ES-I3 (cell line): ENCODE measurements around the gene USP7.
A peak's percentile ranks its signal among the peaks of the same experiment; 100 is the strongest.
"Not testable (repeated sequence)": the region's sequence is repeated elsewhere in the genome, so short reads cannot be mapped to it uniquely, and the experiment has no call there.

ENCODE experiments used
- H3K36me3 ChIP-seq: 2 replicates; pipeline ENCODE4 v1.6.1; 2013; ENCODE audit warnings: mild to moderate bottlenecking, low read length, control low read depth, moderate library complexity; ENCODE audit not compliant: insufficient read depth
- H3K4me1 ChIP-seq: 2 replicates; pipeline ENCODE4 v1.6.1; 2013; ENCODE audit warnings: mild to moderate bottlenecking, control low read depth, low read length; ENCODE audit not compliant: insufficient read depth
- H3K9ac ChIP-seq: 2 replicates; pipeline ENCODE4 v1.6.1; 2013; ENCODE audit warnings: low read depth, mild to moderate bottlenecking, low read length, moderate library complexity
- H3K9me3 ChIP-seq: 2 replicates; pipeline ENCODE4 v1.6.1; 2013; ENCODE audit warnings: mild to moderate bottlenecking, low read length, moderate library complexity; ENCODE audit not compliant: control insufficient read depth, insufficient read depth

Gene USP7

GRCh38 chr16:8990445-8990844 is 26.7 kb upstream of the USP7 start:
- Histone ChIP-seq H3K36me3 (no peaks in the 10 kb centered on the region), H3K4me1 (peaks cover 9% of the 10 kb centered on the region; the same call in 1 of the 2 replicates), H3K9me3 (no peaks in the 10 kb centered on the region), H3K9ac (no peak overlapping the region)

- H3K9me3 ChIP-seq: no peaks in the 10 kb centered on the region
- H3K36me3 ChIP-seq: no peaks in the 10 kb centered on the region
- peaks cover 9% of the 10 kb centered on the region; the same call in 1 of the 2 replicates for H3K4me1 ChIP-seq
- H3K9ac ChIP-seq: no peak overlapping the region
Measured at GRCh38 chr16:8989099-8989878, 25.6 kb upstream of the USP7 start.

GRCh38 chr16:8986818-8987191 is 23.1 kb upstream of the USP7 start:
- H3K9me3 ChIP-seq: no peaks in the 10 kb centered on the region
- H3K36me3 ChIP-seq: no peaks in the 10 kb centered on the region
- H3K9ac ChIP-seq: no peak overlapping the region
- H3K4me1 ChIP-seq: peaks cover 9% of the 10 kb centered on the region; the same call in 1 of the 2 replicates

- H3K36me3 ChIP-seq: no peaks in the 10 kb centered on the region
Measured at GRCh38 chr16:8986111-8986510, 22.4 kb upstream of the USP7 start.

GRCh38 chr16:8982816-8983215 is 19.1 kb upstream of the USP7 start:
- H3K9me3 ChIP-seq: no peaks in the 10 kb centered on the region
- no peak overlapping the region for H3K9ac ChIP-seq
- H3K36me3 ChIP-seq: no peaks in the 10 kb centered on the region
- no peaks in the 10 kb centered on the region for H3K4me1 ChIP-seq

More at GRCh38 chr16:8986111-8986510, 22.4 kb upstream of the USP7 start:
- Histone ChIP-seq H3K9ac (no peak overlapping the region), H3K4me1 (peaks cover 4% of the 10 kb centered on the region; the same call in 1 of the 2 replicates), H3K9me3 (no peaks in the 10 kb centered on the region)

GRCh38 chr16:8981901-8982300 is 18.2 kb upstream of the USP7 start:
- not testable (repeated sequence) for H3K9ac ChIP-seq, H3K4me1 ChIP-seq, H3K9me3 ChIP-seq, H3K36me3 ChIP-seq

- not testable (repeated sequence) for H3K36me3 ChIP-seq, H3K4me1 ChIP-seq, H3K9ac ChIP-seq
Measured at GRCh38 chr16:8976189-8976588, 12.5 kb upstream of the USP7 start.

GRCh38 chr16:8975039-8975438 is 11.3 kb upstream of the USP7 start:
- Histone ChIP-seq H3K9me3 (no peaks in the 10 kb centered on the region), H3K36me3 (no peaks in the 10 kb centered on the region), H3K4me1 (no peaks in the 10 kb centered on the region), H3K9ac (no peak overlapping the region)

More at GRCh38 chr16:8976189-8976588, 12.5 kb upstream of the USP7 start:
- not testable (repeated sequence) for H3K9me3 ChIP-seq

GRCh38 chr16:8972843-8973586 is 9.3 kb upstream of the USP7 start:
- Histone ChIP-seq H3K36me3 (no peaks in the 10 kb centered on the region), H3K4me1 (no peaks in the 10 kb centered on the region), H3K9me3 (no peaks in the 10 kb centered on the region)

GRCh38 chr16:8971416-8971815 is 7.7 kb upstream of the USP7 start:
- Histone ChIP-seq H3K36me3 (no peaks in the 10 kb centered on the region), H3K9ac (no peak overlapping the region), H3K4me1 (peaks cover 13% of the 10 kb centered on the region), H3K9me3 (no peaks in the 10 kb centered on the region)

More at GRCh38 chr16:8972843-8973586, 9.3 kb upstream of the USP7 start:
- no peak overlapping the region for H3K9ac ChIP-seq

GRCh38 chr16:8969202-8969897 is 5.6 kb upstream of the USP7 start:
- H3K4me1 ChIP-seq: peaks cover 16% of the 10 kb centered on the region
- H3K9ac ChIP-seq, H3K36me3 ChIP-seq, H3K9me3 ChIP-seq: not testable (repeated sequence)

- not testable (repeated sequence) for H3K36me3 ChIP-seq, H3K9ac ChIP-seq, H3K9me3 ChIP-seq
- peaks cover 16% of the 10 kb centered on the region for H3K4me1 ChIP-seq
Measured at GRCh38 chr16:8968054-8968453, 4.3 kb upstream of the USP7 start.

GRCh38 chr16:8967132-8967821 is 3.6 kb upstream of the USP7 start:
- H3K4me1 ChIP-seq: peaks cover 16% of the 10 kb centered on the region
- no peaks in the 10 kb centered on the region for H3K9me3 ChIP-seq
- H3K36me3 ChIP-seq: no peaks in the 10 kb centered on the region
- H3K9ac ChIP-seq: peak overlapping the region; percentile 31; the same call in 1 of the 2 replicates

GRCh38 chr16:8966817-8967131 is 3.1 kb upstream of the USP7 start:
- Histone ChIP-seq H3K4me1 (peaks cover 16% of the 10 kb centered on the region), H3K36me3 (no peaks in the 10 kb centered on the region), H3K9me3 (no peaks in the 10 kb centered on the region), H3K9ac (peak overlapping the region; percentile 31)
